Cardiac fibroblast (primary cell): ENCODE data around the gene FOXF1.
A peak's percentile ranks its signal among the peaks of the same experiment; 100 is the strongest.

ENCODE experiments used
- DNase-seq, 2 donors: peaks; one replicate each; pipeline versions ENCODE4 v3.0.0 to v3.0.0-alpha.2; 2010; ENCODE audit warnings: low read depth in 2 of 2
- H3K4me3 ChIP-seq, 2 donors: replicated peaks in 1 of 2; 1 replicate in 1 of 2; 2 replicates in 1 of 2; pipeline ENCODE4 v1.5.1; 2011; ENCODE audit warnings: low read depth in 2 of 2, low read length in 2 of 2, mild to moderate bottlenecking in 2 of 2, moderate library complexity in 1 of 2
- CTCF ChIP-seq: IDR thresholded peaks from one replicate; pipeline ENCODE4 v1.5.1; 2011; ENCODE audit warnings: low read depth, mild to moderate bottlenecking, low read length, inconsistent platforms

Gene FOXF1

GRCh38 chr16:86496262-86496928 lies 13.9 kb upstream of the FOXF1 start:
- no peak for DNase-seq
- no peak for TF ChIP-seq CTCF
- H3K4me3 ChIP-seq, result no peak overlapping the region

GRCh38 chr16:86496929-86497461 lies 13.3 kb upstream of the FOXF1 start:
- no peak overlapping the region for H3K4me3 ChIP-seq
- no peak for DNase-seq

GRCh38 chr16:86497551-86498021 lies 12.7 kb upstream of the FOXF1 start:
- no peak for TF ChIP-seq CTCF
- no peak for DNase-seq
- H3K4me3 ChIP-seq, result no peak overlapping the region

More at GRCh38 chr16:86496929-86497461, 13.3 kb upstream of the FOXF1 start:
- no peak for TF ChIP-seq CTCF

- no peak for DNase-seq
- TF ChIP-seq CTCF, result no peak
- H3K4me3 ChIP-seq, result no peak overlapping the region
Observed at GRCh38 chr16:86498155-86498670, 12.1 kb upstream of the FOXF1 start.

GRCh38 chr16:86498671-86499439 lies 11.5 kb upstream of the FOXF1 start:
- TF ChIP-seq CTCF, result no peak
- peak in 1 of 2 donors; percentile 53 for DNase-seq
- H3K4me3 ChIP-seq, result no peak overlapping the region

- no peak overlapping the region for H3K4me3 ChIP-seq
- DNase-seq, result no peak
- no peak for TF ChIP-seq CTCF
Observed at GRCh38 chr16:86499440-86499786, 10.9 kb upstream of the FOXF1 start.
